A172 (cell line): ENCODE results near the gene SPECC1L. TPM values are rescaled to one million over a fixed set of nuclear protein-coding genes. Genes with fewer than 3 reads are reported as not detected.

Source experiments
- total RNA-seq: library from RNA; depleted of rRNA; stranded (reverse); fragments of >200 nt; shearing (Covaris generic); gene quantifications from 2 replicates; pipeline ENCODE4 v1.2.3, GENCODE V29; 2014; rRNA removed

The SPECC1L gene
- total RNA-seq, 1 experiment from 2014 or later: 14.0 TPM

Other genes with a start within 250 kb of the SPECC1L start
- 1.1 and 2.6 TPM in 2 replicates for gene SUSD2, start 89.3 kb upstream of the SPECC1L start, total RNA-seq
- not detected in 2 replicates for gene GGT5, start 25.7 kb upstream of the SPECC1L start, total RNA-seq
- gene ADORA2A, start 156.8 kb downstream of the SPECC1L start, total RNA-seq: 0.52 and 5.1 TPM in 2 replicates
- gene UPB1, start 224.5 kb downstream of the SPECC1L start, total RNA-seq: not detected in 2 replicates